Measurements from ENCODE around the gene SCAF4. TPM values are rescaled to one million over a fixed set of nuclear protein-coding genes. Genes with fewer than 3 reads are reported as not detected.

Gene SCAF4
- total and polyA plus RNA-seq, 9 of the 15 experiments (the other 6 are each of a cell fraction or from before 2014, with no cell fraction given): 2.3 to 55.7 (median 17.2) TPM

- DNase-seq (ENCODE audit: extremely low read depth in 1 of 4, low spot score in 3 of 4): no peak
- intact Hi-C loops (cut with micrococcal nuclease) (no loop called here), in situ Hi-C loops (cut with MboI) (no loop called here)
- TF ChIP-seq ETS1 (conservative IDR thresholded peaks at IDR 0.05; ENCODE audit: control insufficient read depth, low read depth, low read length): no peak
- TF ChIP-seq ZNF282 (CRISPR knock-in tag; IDR thresholded peaks at IDR 0.05): no peak
- TF ChIP-seq ZZZ3 (IDR thresholded peaks at IDR 0.05): no peak
- TF ChIP-seq NCOA2 (IDR thresholded peaks at IDR 0.05; ENCODE audit: partially characterized antibody in 2 of 2): no peak
- TF ChIP-seq ZC3H4 (CRISPR knock-in tag; IDR thresholded peaks at IDR 0.05; ENCODE audit: borderline replicate concordance): no peak
- no peak for TF ChIP-seq BACH1 (tag; IDR thresholded peaks at IDR 0.05)
- TF ChIP-seq TRIM28 (IDR thresholded peaks at IDR 0.05): no peak
- TF ChIP-seq HBP1 (CRISPR knock-in tag; IDR thresholded peaks at IDR 0.05): no peak
- TF ChIP-seq ZHX1 (conservative IDR thresholded peaks at IDR 0.05; ENCODE audit: low read length): no peak
- TF ChIP-seq SAFB (IDR thresholded peaks at IDR 0.05; ENCODE audit: borderline replicate concordance, low read depth, low read length): no peak
- no peak for TF ChIP-seq SMAD1 (IDR thresholded peaks at IDR 0.05; ENCODE audit: low read depth, low read length, partially characterized antibody)
- TF ChIP-seq NRF1 (conservative IDR thresholded peaks at IDR 0.05 in 1 of 2, IDR thresholded peaks at IDR 0.05 in 1 of 2): no peak
- no peak for TF ChIP-seq ZBTB8A (IDR thresholded peaks at IDR 0.05; ENCODE audit: partially characterized antibody)
- no peak for TF ChIP-seq ZNF354B (CRISPR knock-in tag; IDR thresholded peaks at IDR 0.05)
- no peak for ATAC-seq
- Histone ChIP-seq H3K4me1 (replicated peaks in 1 of 2; ENCODE audit: control insufficient read depth in 2 of 2, insufficient read depth in 2 of 2, low read length in 2 of 2) (peaks cover 3 to 10% of the 10 kb centered on the region in 2 experiments; a peak in 4 of 5 replicates), H4K20me1 (replicated peaks; ENCODE audit: control insufficient read depth, insufficient read depth, low read length) (peaks cover 16% of the 10 kb centered on the region; the same call in 1 of the 2 replicates), H3K27me3 (ENCODE audit: control insufficient read depth in 2 of 2, insufficient read depth in 2 of 2, low read length in 2 of 2) (no peaks in the 10 kb centered on the region), H3K9ac (ENCODE audit: insufficient read depth in 1 of 2, low read depth in 2 of 2, low read length in 2 of 2) (no peak overlapping the region), H3K27ac (ENCODE audit: extremely low read depth, low read depth, low read length) (no peak overlapping the region), H3K79me2 (ENCODE audit: control insufficient read depth, insufficient read depth, low read length) (peaks cover 96% of the 10 kb centered on the region), H3K9me3 (replicated peaks; ENCODE audit: control insufficient read depth, insufficient read depth, low read depth, low read length) (no peaks in the 10 kb centered on the region), H3K36me3 (ENCODE audit: control insufficient read depth, insufficient read depth, low read length) (peaks cover 53% of the 10 kb centered on the region), H3K4me2 (ENCODE audit: insufficient read depth, low read length) (no peak overlapping the region), H2AFZ (ENCODE audit: low read depth, low read length) (no peak overlapping the region), H3K4me3 (no peak overlapping the region), H3K9me1 (ENCODE audit: control insufficient read depth, insufficient read depth, low read length) (no peaks in the 10 kb centered on the region)
- CTCF ChIA-PET (ENCODE audit: low intra/inter-chr PET ratio): no interaction called here
- no TSS peak for BruUV-seq (replicated peaks)
- no peak for FAIRE-seq
- POLR2A ChIA-PET: interaction anchor here (1.2 kb wide), 1 partner anchor 64 kb away, joined by 3 read pairs; no protein-coding TSS in a partner anchor
Measured at GRCh38 chr21:31707499-31707898, 24.4 kb downstream of the SCAF4 start.

Measured in K562 (cell line).